SK-N-SH treated with all-trans-retinoic acid at 6 μM for 48 hours (cell line): ENCODE data around the gene LMAN1L.

ENCODE experiments used
- ATAC-seq: fragments of 200-7000 bp; cut with Tn5 transposase; 3 replicates; pipeline ENCODE4 v1.9.1; 2020; ENCODE audit warnings: mild to moderate bottlenecking, moderate library complexity
- ARNTL ChIP-seq: fragments of 450-650 bp; formaldehyde crosslinking; IDR thresholded peaks from 2 replicates; pipeline ENCODE4 v1.5.0; 2020; ENCODE audit warnings: low read depth, mild to moderate bottlenecking, moderate library complexity, borderline replicate concordance
- BACH2 ChIP-seq: fragments of 250-450 bp; sonication (Bioruptor Pico); IDR thresholded peaks from 2 replicates; pipeline ENCODE4 v1.9.0; 2021; ENCODE audit warnings: mild to moderate bottlenecking, borderline replicate concordance
- CREB5 ChIP-seq: fragments of 250-450 bp; sonication (Bioruptor Pico); IDR thresholded peaks from 2 replicates; pipeline ENCODE4 v1.5.1; 2020; ENCODE audit warnings: low read depth, mild to moderate bottlenecking, moderate library complexity
- CSRNP3 ChIP-seq: fragments of 250-450 bp; sonication (Bioruptor Pico); IDR thresholded peaks from 2 replicates; pipeline ENCODE4 v1.5.1; 2021; ENCODE audit warnings: mild to moderate bottlenecking, moderate library complexity
- ESRRG ChIP-seq: fragments of 250-450 bp; sonication (Bioruptor Pico); IDR thresholded peaks from 2 replicates; pipeline ENCODE4 v1.6.1; 2021; ENCODE audit warnings: mild to moderate bottlenecking
- GLIS3 ChIP-seq: fragments of 250-450 bp; sonication (Bioruptor Pico); IDR thresholded peaks from 2 replicates; pipeline ENCODE4 v1.5.0; 2020; ENCODE audit warnings: mild to moderate bottlenecking, moderate library complexity
- OSR1 ChIP-seq: fragments of 250-450 bp; sonication (Bioruptor Pico); IDR thresholded peaks from 2 replicates; pipeline ENCODE4 v1.8.0; 2022; ENCODE audit warnings: moderate library complexity, mild to moderate bottlenecking, inconsistent platforms
- PATZ1 ChIP-seq: fragments of 250-450 bp; sonication (Bioruptor Pico); IDR thresholded peaks from 2 replicates; pipeline ENCODE4 v1.8.0; 2020; ENCODE audit warnings: mild to moderate bottlenecking, moderate library complexity, borderline replicate concordance
- POU6F1 ChIP-seq: fragments of 250-450 bp; sonication (Bioruptor Pico); IDR thresholded peaks from 2 replicates; pipeline ENCODE4 v1.8.0; 2021; ENCODE audit warnings: low read depth, mild to moderate bottlenecking, moderate library complexity, borderline replicate concordance
- PPARA ChIP-seq: fragments of 250-450 bp; sonication (Bioruptor Pico); IDR thresholded peaks from 2 replicates; pipeline ENCODE4 v1.5.0; 2020; ENCODE audit warnings: mild to moderate bottlenecking, borderline replicate concordance
- RARB ChIP-seq: fragments of 250-450 bp; sonication (Bioruptor Pico); IDR thresholded peaks from 2 replicates; pipeline ENCODE4 v1.8.0; 2021; ENCODE audit warnings: mild to moderate bottlenecking, moderate library complexity
- SNAI2 ChIP-seq: fragments of 250-450 bp; sonication (Bioruptor Pico); IDR thresholded peaks from 2 replicates; pipeline ENCODE4 v1.5.0; 2020; ENCODE audit warnings: mild to moderate bottlenecking, moderate library complexity
- TCF4 ChIP-seq: fragments of 250-450 bp; sonication (Bioruptor Pico); IDR thresholded peaks from 2 replicates; pipeline ENCODE4 v1.8.0; 2021; ENCODE audit warnings: mild to moderate bottlenecking, moderate library complexity, borderline replicate concordance
- TOX ChIP-seq: fragments of 250-450 bp; sonication (Bioruptor Pico); IDR thresholded peaks from 2 replicates; pipeline ENCODE4 v1.8.0; 2021; ENCODE audit warnings: mild to moderate bottlenecking, moderate library complexity, borderline replicate concordance
- ZC3H10 ChIP-seq: fragments of 250-450 bp; sonication (Bioruptor Pico); IDR thresholded peaks from 2 replicates; pipeline ENCODE4 v1.5.1; 2021; ENCODE audit warnings: mild to moderate bottlenecking, moderate library complexity
- ZFP3 ChIP-seq: fragments of 250-450 bp; sonication (Bioruptor Pico); IDR thresholded peaks from 2 replicates; pipeline ENCODE4 v1.5.0; 2020; ENCODE audit warnings: mild to moderate bottlenecking, moderate library complexity
- ZNF565 ChIP-seq: fragments of 450-650 bp; formaldehyde crosslinking; conservative IDR thresholded peaks from 2 replicates; pipeline ENCODE4 v1.5.0; 2020; ENCODE audit warnings: low read depth, mild to moderate bottlenecking, moderate library complexity
- ZNF8 ChIP-seq: fragments of 450-650 bp; formaldehyde crosslinking; IDR thresholded peaks from 2 replicates; pipeline ENCODE4 v1.5.0; 2020; ENCODE audit warnings: mild to moderate bottlenecking, moderate library complexity

Gene LMAN1L

GRCh38 chr15:74829486-74829885 lies 16.9 kb downstream of the LMAN1L start (continued):
- TF ChIP-seq CREB5 (CRISPR knock-in tag) (no peak), PPARA (no peak), ZFP3 (no peak)
- TF ChIP-seq, all 23 proteins: peak for 0

- ATAC-seq: no peak
- TF ChIP-seq ZNF565 (no peak), GLIS3 (CRISPR knock-in tag) (no peak)
Measured at GRCh38 chr15:74829991-74830390, 17.4 kb downstream of the LMAN1L start.

GRCh38 chr15:74830868-74831267 lies 18.2 kb downstream of the LMAN1L start:
- TF ChIP-seq ZC3H10: no peak
- no peak for TF ChIP-seq GLIS3 (CRISPR knock-in tag)
- TF ChIP-seq PATZ1: no peak
- no peak for TF ChIP-seq ESRRG (CRISPR knock-in tag)
- TF ChIP-seq TOX (CRISPR knock-in tag): no peak
- TF ChIP-seq POU6F1 (CRISPR knock-in tag): no peak
- TF ChIP-seq ARNTL (CRISPR knock-in tag): no peak
- no peak for TF ChIP-seq RARB (CRISPR knock-in tag)
- TF ChIP-seq CSRNP3 (CRISPR knock-in tag): no peak
- TF ChIP-seq OSR1: no peak
- no peak for TF ChIP-seq CREB5 (CRISPR knock-in tag)
- TF ChIP-seq TCF4: no peak
- TF ChIP-seq BACH2 (CRISPR knock-in tag): no peak
- TF ChIP-seq ZFP3: no peak
- ATAC-seq: no peak

GRCh38 chr15:74831813-74832495 lies 19.3 kb downstream of the LMAN1L start:
- TF ChIP-seq OSR1 (no peak), TCF4 (no peak), SNAI2 (CRISPR knock-in tag) (no peak), ZNF8 (no peak), BACH2 (CRISPR knock-in tag) (no peak), CREB5 (CRISPR knock-in tag) (no peak), GLIS3 (CRISPR knock-in tag) (no peak), RARB (CRISPR knock-in tag) (no peak)
- no peak for ATAC-seq
